ENCODE data around the gene ANGPTL1.
"Not testable (repeated sequence)": the region's sequence is repeated elsewhere in the genome, so short reads cannot be mapped to it uniquely, and the experiment has no call there.

DNA sequence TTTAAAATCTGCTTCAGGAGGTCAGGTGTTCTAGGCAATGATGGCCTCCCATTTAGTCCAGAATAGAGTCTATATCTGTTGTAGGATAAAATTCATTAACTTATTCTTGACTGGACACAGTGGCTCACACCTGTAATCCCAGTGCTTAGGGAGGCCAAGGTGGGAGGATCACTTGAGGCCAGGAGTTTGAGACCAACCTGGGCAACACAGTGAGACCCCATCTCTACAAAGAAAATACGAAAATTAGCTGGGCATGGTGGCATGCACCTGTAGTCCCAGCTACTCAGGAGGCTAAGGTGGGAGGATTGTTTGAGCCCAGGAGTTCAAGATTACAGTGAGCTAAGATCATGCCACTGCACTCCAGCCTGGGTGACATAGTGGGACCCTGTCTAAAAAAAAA, 23.0 kb downstream of the ANGPTL1 start:
- TF ChIP-seq, protein P1, sequence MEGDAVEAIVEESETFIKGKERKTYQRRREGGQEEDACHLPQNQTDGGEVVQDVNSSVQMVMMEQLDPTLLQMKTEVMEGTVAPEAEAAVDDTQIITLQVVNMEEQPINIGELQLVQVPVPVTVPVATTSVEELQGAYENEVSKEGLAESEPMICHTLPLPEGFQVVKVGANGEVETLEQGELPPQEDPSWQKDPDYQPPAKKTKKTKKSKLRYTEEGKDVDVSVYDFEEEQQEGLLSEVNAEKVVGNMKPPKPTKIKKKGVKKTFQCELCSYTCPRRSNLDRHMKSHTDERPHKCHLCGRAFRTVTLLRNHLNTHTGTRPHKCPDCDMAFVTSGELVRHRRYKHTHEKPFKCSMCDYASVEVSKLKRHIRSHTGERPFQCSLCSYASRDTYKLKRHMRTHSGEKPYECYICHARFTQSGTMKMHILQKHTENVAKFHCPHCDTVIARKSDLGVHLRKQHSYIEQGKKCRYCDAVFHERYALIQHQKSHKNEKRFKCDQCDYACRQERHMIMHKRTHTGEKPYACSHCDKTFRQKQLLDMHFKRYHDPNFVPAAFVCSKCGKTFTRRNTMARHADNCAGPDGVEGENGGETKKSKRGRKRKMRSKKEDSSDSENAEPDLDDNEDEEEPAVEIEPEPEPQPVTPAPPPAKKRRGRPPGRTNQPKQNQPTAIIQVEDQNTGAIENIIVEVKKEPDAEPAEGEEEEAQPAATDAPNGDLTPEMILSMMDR (IDR thresholded peaks at IDR 0.05), result not testable (repeated sequence)
- not testable (repeated sequence) for TF ChIP-seq POLR2A, POLR2AphosphoS5, EP300 (IDR thresholded peaks at IDR 0.05)
